HepG2 (cell line): Measurements from ENCODE around the gene GRIK3. TPM values are rescaled to one million over a fixed set of nuclear protein-coding genes. Genes with fewer than 3 reads are reported as not detected.

Source experiments
- ATAC-seq: fragments of 200-7000 bp; cut with Tn5 transposase; 3 replicates; pipeline ENCODE4 v1.9.1; 2020; ENCODE audit warnings: mild to moderate bottlenecking, moderate library complexity
- BruUV-seq: library from RNA; stranded (reverse); fragments of 400-500 nt; replicated peaks from 2 replicates; lab custom pipeline; 2021; lab: Mats Ljungman, UMichigan
- CTCF ChIA-PET: fragments of 300-600 bp; formaldehyde crosslinking; extraction: SDS; loops from one replicate; lab custom pipeline; 2021; ENCODE audit warnings: low total read pairs, inconsistent platforms, low intra/inter-chr PET ratio; lab: Yijun Ruan, JAX
- POLR2A ChIA-PET: fragments of 350-600 bp; sonication (Branson Sonifier 250); formaldehyde crosslinking; loops from one replicate; lab custom pipeline; 2020; ENCODE audit warnings: antibody characterized with exemption, inconsistent platforms; lab: Yijun Ruan, JAX
- DNase-seq: peaks from one replicate; pipeline ENCODE4 v3.0.0-alpha.2; 2015; ENCODE audit warnings: low spot score
- FAIRE-seq: peaks from 3 replicates; lab custom pipeline; 2011; peaks lifted over from hg19 to GRCh38; lab: Jason Lieb, UNC
- H2AFZ ChIP-seq: one replicate; pipeline ENCODE4 v1.6.1; 2011; ENCODE audit warnings: low read length, inconsistent platforms
- H3K27ac ChIP-seq: fragments of 300-600 bp; 3 replicates; pipeline ENCODE4 v1.8.0; 2011; ENCODE audit warnings: mixed run types, mild to moderate bottlenecking, mixed read lengths, low read length, inconsistent platforms; ENCODE audit not compliant: insufficient read depth; ENCODE audit errors: extremely low read length
- H3K27me3 ChIP-seq, 2 experiments: fragments of 200-600 bp in 1 of 2; 2 replicates in 1 of 2; 3 replicates in 1 of 2; pipeline versions ENCODE4 v1.6.0 to v1.8.0; 2011; ENCODE audit warnings: low read length in 2 of 2, mild to moderate bottlenecking in 2 of 2, moderate library complexity in 2 of 2, inconsistent platforms in 1 of 2; ENCODE audit not compliant: insufficient read depth in 2 of 2, control insufficient read depth in 1 of 2
- H3K36me3 ChIP-seq, 2 experiments: fragments of 200-600 bp in 1 of 2; replicated peaks in 1 of 2; 2 replicates in 1 of 2; 3 replicates in 1 of 2; pipeline versions ENCODE4 v1.5.1 to v1.8.0; 2011; ENCODE audit warnings: low read length in 2 of 2, inconsistent platforms in 1 of 2; ENCODE audit not compliant: insufficient read depth in 2 of 2, control insufficient read depth in 1 of 2
- H3K4me1 ChIP-seq: 2 replicates; pipeline ENCODE4 v1.5.1; 2012; ENCODE audit warnings: low read length, inconsistent platforms; ENCODE audit not compliant: insufficient read depth
- H3K4me2 ChIP-seq: 2 replicates; pipeline ENCODE4 v1.6.0; 2011; ENCODE audit warnings: low read depth, low read length, inconsistent platforms
- H3K4me3 ChIP-seq, 3 experiments: fragments of 200-600 bp in 1 of 3; sonication (generic), shearing (Covaris generic) in 1 of 3; replicated peaks in 1 of 3; 2 replicates each; pipeline ENCODE4 v1.5.1; 2011 to 2016; ENCODE audit warnings: low read length in 3 of 3, inconsistent platforms in 2 of 3, low read depth in 2 of 3, mild to moderate bottlenecking in 2 of 3, control low read depth in 1 of 3, mixed read lengths in 1 of 3; ENCODE audit not compliant: insufficient read depth in 1 of 3
- H3K79me2 ChIP-seq: one replicate; pipeline ENCODE4 v1.6.1; 2011; ENCODE audit warnings: low read length, inconsistent platforms; ENCODE audit not compliant: insufficient read depth
- H3K9ac ChIP-seq: 2 replicates; pipeline ENCODE4 v1.6.0; 2011; ENCODE audit warnings: mild to moderate bottlenecking, low read depth, low read length, inconsistent platforms; ENCODE audit not compliant: insufficient read depth
- H3K9me3 ChIP-seq: 2 replicates; pipeline ENCODE4 v1.5.1; 2012; ENCODE audit warnings: mild to moderate bottlenecking, low read length
- H4K20me1 ChIP-seq: 2 replicates; pipeline ENCODE4 v1.6.0; 2011; ENCODE audit warnings: inconsistent platforms, mild to moderate bottlenecking, low read length, moderate library complexity; ENCODE audit not compliant: insufficient read depth
- KDM3A ChIP-seq: IDR thresholded peaks from 2 replicates; pipeline ENCODE4 v1.6.1; 2018; ENCODE audit warnings: low read depth, missing compliant biosample characterization
- KMT2B ChIP-seq: IDR thresholded peaks from 2 replicates; pipeline ENCODE4 v1.6.1; 2016; ENCODE audit warnings: missing genetic modification reagents, missing compliant biosample characterization
- MATR3 ChIP-seq: sonication (generic); formaldehyde crosslinking; IDR thresholded peaks from 2 replicates; pipeline ENCODE4 v1.4.0; 2020; ENCODE audit warnings: missing genetic modification reagents
- RELA ChIP-seq: sonication (generic); formaldehyde crosslinking; IDR thresholded peaks from 2 replicates; pipeline ENCODE4 v1.4.0; 2020; ENCODE audit warnings: missing genetic modification reagents
- SMAD3 ChIP-seq: sonication (generic); formaldehyde crosslinking; IDR thresholded peaks from 2 replicates; pipeline ENCODE4 v1.4.0; 2020; ENCODE audit warnings: missing genetic modification reagents
- ZFP1 ChIP-seq: IDR thresholded peaks from 2 replicates; pipeline ENCODE4 v1.6.1; 2016
- ZFP82 ChIP-seq: sonication (generic); formaldehyde crosslinking; IDR thresholded peaks from 2 replicates; pipeline ENCODE4 v1.5.1; 2020; ENCODE audit warnings: mild to moderate bottlenecking, missing genetic modification reagents, borderline replicate concordance
- ZNF205 ChIP-seq: IDR thresholded peaks from 2 replicates; pipeline ENCODE4 v1.6.1; 2018; ENCODE audit warnings: missing biosample characterization, missing genetic modification reagents
- ZNF232 ChIP-seq: sonication (generic); formaldehyde crosslinking; IDR thresholded peaks from 2 replicates; pipeline ENCODE4 v1.4.0; 2020; ENCODE audit warnings: missing genetic modification reagents, borderline replicate concordance
- ZNF333 ChIP-seq: sonication (generic); formaldehyde crosslinking; IDR thresholded peaks from 2 replicates; pipeline ENCODE4 v1.4.0; 2020; ENCODE audit warnings: mild to moderate bottlenecking, missing genetic modification reagents, borderline replicate concordance
- ZNF34 ChIP-seq: sonication (generic); formaldehyde crosslinking; IDR thresholded peaks from 2 replicates; pipeline ENCODE4 v1.4.0; 2020; ENCODE audit warnings: mild to moderate bottlenecking, missing genetic modification reagents, borderline replicate concordance
- ZNF709 ChIP-seq: sonication (generic); formaldehyde crosslinking; IDR thresholded peaks from 2 replicates; pipeline ENCODE4 v1.5.0; 2020; ENCODE audit warnings: mild to moderate bottlenecking, missing genetic modification reagents
- WGBS: methylation state at CpG from one replicate; pipeline ENCODE4 v1.1.6; 2017; ENCODE audit warnings: low lambda C conversion rate; 5-methylcytosine and 5-hydroxymethylcytosine counted together
- in situ Hi-C: cut with HindIII; loops from 2 replicates; pipeline ENCODE4 v1.10.0; 2017; ENCODE audit warnings: low pct_unique_long_range_greater_than_20kb; ENCODE audit not compliant: extremely low pct_ligation_motif_present
- intact Hi-C: fragments of 100-400 bp; cut with micrococcal nuclease; formaldehyde crosslinking; loops from one replicate; pipeline ENCODE4 v1.10.0; 2022; ENCODE audit not compliant: unreplicated experiment
- polyA plus RNA-seq, 8 experiments: library from polyadenylated mRNA; depleted of rRNA in 3 of 8; stranded (reverse) in 7 of 8; unstranded in 1 of 8; fragments of >200 nt; fragmentation: Illumina TruSeq in 4 of 8; extraction: Trizol in 4 of 8; gene quantifications; 2 replicates each; pipeline versions ENCODE4 v1.2.1 to v1.2.3, GENCODE V29; 2011 to 2016; ENCODE audit warnings: low read depth in 4 of 8, missing spikeins in 1 of 8, mixed read lengths in 1 of 8; ENCODE audit not compliant: insufficient read depth in 1 of 8
- total RNA-seq, 5 experiments: library from RNA; depleted of rRNA; stranded (reverse); fragments of >200 nt; fragmentation: Illumina TruSeq; extraction: Trizol; gene quantifications; 2 replicates each; pipeline ENCODE4 v1.2.3, GENCODE V29; 2016; ENCODE audit warnings: low read depth in 1 of 5

Gene GRIK3
- total and polyA plus RNA-seq, 2 of the 13 experiments (the other 11 are each of a cell fraction or from before 2014, with no cell fraction given) = not detected

GRCh38 chr1:36843906-36844610 is 190.3 kb downstream of the GRIK3 start:
- no TSS peak for BruUV-seq
- H3K4me2 ChIP-seq = no peak overlapping the region
- in situ Hi-C loops = no loop called here
- no peak overlapping the region for H3K9ac ChIP-seq
- no peaks in the 10 kb centered on the region for H3K79me2 ChIP-seq
- H3K4me3 ChIP-seq = no peak overlapping the region
- no peaks in the 10 kb centered on the region for H3K4me1 ChIP-seq
- no peak overlapping the region for H3K27ac ChIP-seq
- DNase-seq = no peak
- FAIRE-seq = no peak
- H3K9me3 ChIP-seq = no peaks in the 10 kb centered on the region
- H2AFZ ChIP-seq = no peak overlapping the region
- ChIA-PET CTCF (no interaction called here), POLR2A (no interaction called here)
- no peaks in the 10 kb centered on the region for H3K36me3 ChIP-seq
- no peak for ATAC-seq
- 0% methylated on average over 5 of the region's 11 CpGs for WGBS
- TF ChIP-seq ZFP82 (no peak), RELA (no peak), SMAD3 (no peak), KMT2B (CRISPR knock-in tag) (no peak), ZNF709 (CRISPR knock-in tag) (no peak), MATR3 (CRISPR knock-in tag) (no peak), ZNF205 (CRISPR knock-in tag) (no peak), ZNF34 (CRISPR knock-in tag) (no peak), ZNF333 (CRISPR knock-in tag) (no peak), ZFP1 (CRISPR knock-in tag) (no peak), ZNF232 (CRISPR knock-in tag) (no peak), KDM3A (no peak)
- H3K27me3 ChIP-seq = peaks cover 4 to 34% of the 10 kb centered on the region in 2 experiments; a peak in 4 of 5 replicates
- intact Hi-C loops = no loop called here
- H4K20me1 ChIP-seq = no peaks in the 10 kb centered on the region
